HEK293 (cell line): ENCODE results near the gene CMTR2.
A peak's percentile ranks its signal among the peaks of the same experiment; 100 is the strongest.
"Not testable (repeated sequence)": the region's sequence is repeated elsewhere in the genome, so short reads cannot be mapped to it uniquely, and the experiment has no call there.

ENCODE experiments used
- CTCF ChIA-PET: fragments of 350-600 bp; formaldehyde crosslinking; extraction: SDS; loops from one replicate; lab custom pipeline; 2021; ENCODE audit warnings: antibody characterized with exemption; lab: Yijun Ruan, JAX
- POLR2A ChIA-PET: fragments of 300-600 bp; formaldehyde crosslinking; extraction: SDS; loops from one replicate; lab custom pipeline; 2020; ENCODE audit warnings: antibody characterized with exemption, inconsistent platforms; lab: Yijun Ruan, JAX
- H3K27ac ChIP-seq: fragments of 200-500 bp; sonication (Bioruptor generic); 2 replicates; pipeline ENCODE4 v1.5.1; 2014; ENCODE audit warnings: low read depth, low read length, control low read depth, inconsistent platforms; ENCODE audit errors: extremely low read depth
- H3K36me3 ChIP-seq, 2 experiments: fragments of 200-500 bp in 1 of 2; sonication (Bioruptor generic) in 1 of 2; 1 replicate in 1 of 2; 2 replicates in 1 of 2; pipeline ENCODE4 v1.5.1; 2014 to 2017; ENCODE audit warnings: inconsistent platforms in 2 of 2, low read length in 2 of 2; ENCODE audit not compliant: control insufficient read depth in 2 of 2, insufficient read depth in 1 of 2
- H3K4me1 ChIP-seq: fragments of 200-500 bp; sonication (Bioruptor generic); 2 replicates; pipeline ENCODE4 v1.5.1; 2014; ENCODE audit warnings: mild to moderate bottlenecking, low read length, inconsistent platforms; ENCODE audit not compliant: control insufficient read depth, insufficient read depth
- H3K4me3 ChIP-seq: 2 replicates; pipeline ENCODE4 v1.5.1; 2011; ENCODE audit warnings: low read depth, mild to moderate bottlenecking, control low read depth, low read length, moderate library complexity
- H3K9me3 ChIP-seq: fragments of 200-500 bp; sonication (Bioruptor generic); 2 replicates; pipeline ENCODE4 v1.5.1; 2014; ENCODE audit warnings: low read depth, low read length, inconsistent platforms; ENCODE audit not compliant: control insufficient read depth, insufficient read depth
- BCL11B ChIP-seq: fragments of 450-650 bp; formaldehyde crosslinking; IDR thresholded peaks from 2 replicates; pipeline ENCODE4 v1.5.1; 2016; ENCODE audit warnings: low read depth, missing biosample characterization, missing genetic modification characterization
- CTCF ChIP-seq: fragments of 450-650 bp; formaldehyde crosslinking; IDR thresholded peaks from 2 replicates; pipeline ENCODE4 v1.5.1; 2016; ENCODE audit warnings: missing biosample characterization, missing genetic modification characterization
- INSM2 ChIP-seq: fragments of 450-650 bp; formaldehyde crosslinking; IDR thresholded peaks from 2 replicates; pipeline ENCODE4 v1.5.1; 2016; ENCODE audit warnings: missing biosample characterization, missing genetic modification characterization
- MZF1 ChIP-seq: fragments of 450-650 bp; formaldehyde crosslinking; IDR thresholded peaks from 2 replicates; pipeline ENCODE4 v1.5.1; 2017; ENCODE audit warnings: missing biosample characterization, missing genetic modification characterization, borderline replicate concordance
- SETDB1 ChIP-seq: IDR thresholded peaks from one replicate; pipeline ENCODE4 v1.6.1; 2017; ENCODE audit warnings: mild to moderate bottlenecking, low read length, moderate library complexity, mixed read lengths; ENCODE audit not compliant: insufficient read length
- TRIM28 ChIP-seq: IDR thresholded peaks from 2 replicates; pipeline ENCODE4 v1.6.1; 2011; ENCODE audit warnings: low read length, control low read depth, borderline replicate concordance
- ZBTB1 ChIP-seq: fragments of 450-650 bp; formaldehyde crosslinking; IDR thresholded peaks from 2 replicates; pipeline ENCODE4 v1.5.1; 2016; ENCODE audit warnings: missing biosample characterization, missing genetic modification characterization
- ZBTB48 ChIP-seq: fragments of 450-650 bp; formaldehyde crosslinking; IDR thresholded peaks from 2 replicates; pipeline ENCODE4 v1.5.1; 2016; ENCODE audit warnings: missing biosample characterization, missing genetic modification characterization
- ZBTB8A ChIP-seq: fragments of 450-650 bp; formaldehyde crosslinking; IDR thresholded peaks from 2 replicates; pipeline ENCODE4 v1.5.1; 2016; ENCODE audit warnings: missing biosample characterization, missing genetic modification characterization
- ZNF341 ChIP-seq: fragments of 450-650 bp; formaldehyde crosslinking; IDR thresholded peaks from 2 replicates; pipeline ENCODE4; 2016; ENCODE audit warnings: low read depth, missing biosample characterization, missing genetic modification characterization
- ZNF513 ChIP-seq: fragments of 450-650 bp; IDR thresholded peaks from 2 replicates; pipeline ENCODE4 v1.5.1; 2018; ENCODE audit warnings: missing biosample characterization, missing genetic modification characterization
- ZNF518A ChIP-seq: fragments of 450-650 bp; formaldehyde crosslinking; conservative IDR thresholded peaks from 2 replicates; pipeline ENCODE4 v1.5.1; 2016; ENCODE audit warnings: low read depth, missing biosample characterization, missing genetic modification characterization
- ZNF654 ChIP-seq: fragments of 450-650 bp; formaldehyde crosslinking; IDR thresholded peaks from 2 replicates; pipeline ENCODE4 v1.5.1; 2016; ENCODE audit warnings: low read depth, missing biosample characterization, missing genetic modification characterization
- ZNF670 ChIP-seq: fragments of 450-650 bp; formaldehyde crosslinking; IDR thresholded peaks from 2 replicates; pipeline ENCODE4 v1.5.1; 2016; ENCODE audit warnings: missing biosample characterization, missing genetic modification characterization, low read depth
- ZNF677 ChIP-seq: fragments of 450-650 bp; IDR thresholded peaks from 2 replicates; pipeline ENCODE4 v1.5.0; 2018; ENCODE audit warnings: missing biosample characterization, mild to moderate bottlenecking, missing genetic modification characterization, moderate library complexity
- ZNF747 ChIP-seq: fragments of 450-650 bp; formaldehyde crosslinking; IDR thresholded peaks from 2 replicates; pipeline ENCODE4 v1.5.1; 2016; ENCODE audit warnings: missing biosample characterization, missing genetic modification characterization
- ZNF777 ChIP-seq: fragments of 450-650 bp; formaldehyde crosslinking; IDR thresholded peaks from 2 replicates; pipeline ENCODE4 v1.5.1; 2017; ENCODE audit warnings: missing biosample characterization, missing genetic modification characterization, borderline replicate concordance

CMTR2 gene

GRCh38 chr16:71315269-71315668 is 26.1 kb upstream of the CMTR2 start:
- Histone ChIP-seq H3K9me3 (no peaks in the 10 kb centered on the region), H3K27ac (no peak overlapping the region), H3K4me3 (no peak overlapping the region), H3K36me3 (no peaks in the 10 kb centered on the region), H3K4me1 (no peaks in the 10 kb centered on the region)
- CTCF ChIA-PET, result interaction anchor here (0.5 to 1.0 kb wide), 2 partner anchors 17 to 53 kb away, joined by 3 to 4 read pairs; no protein-coding TSS in a partner anchor
- TF ChIP-seq ZBTB1 (tag by site-specific recombination) (no peak), ZNF747 (tag by site-specific recombination) (no peak), BCL11B (tag by site-specific recombination) (no peak), ZNF777 (tag by site-specific recombination) (no peak), ZBTB8A (tag by site-specific recombination) (no peak), TRIM28 (no peak), ZNF670 (no peak), ZNF677 (tag by site-specific recombination) (no peak), INSM2 (tag by site-specific recombination) (no peak), ZNF518A (tag by site-specific recombination) (no peak), SETDB1 (no peak), ZNF513 (tag by site-specific recombination) (no peak), ZNF341 (tag by site-specific recombination) (no peak)
- POLR2A ChIA-PET, result no interaction called here

GRCh38 chr16:71313591-71313990 is 24.4 kb upstream of the CMTR2 start:
- H3K9me3 ChIP-seq, H3K36me3 ChIP-seq, H3K27ac ChIP-seq, H3K4me3 ChIP-seq, POLR2A ChIA-PET, H3K4me1 ChIP-seq, CTCF ChIA-PET: not testable (repeated sequence)

GRCh38 chr16:71311553-71312158 is 22.5 kb upstream of the CMTR2 start:
- no peaks in the 10 kb centered on the region for H3K4me1 ChIP-seq
- no peak overlapping the region for H3K27ac ChIP-seq
- no peaks in the 10 kb centered on the region for H3K9me3 ChIP-seq
- ChIA-PET POLR2A (interaction anchor here (1.5 kb wide), 1 partner anchor 23 kb away, joined by 5 read pairs; the partner anchor contains the start of gene CMTR2), CTCF (interaction anchor here (0.6 to 2.6 kb wide), 20 partner anchors 9 to 1423 kb away, joined by 3 to 15 read pairs (median 4); no protein-coding TSS in a partner anchor)
- H3K4me3 ChIP-seq, result no peak overlapping the region
- TF ChIP-seq CTCF, result peak; percentile 55
- peak; percentile 34; the same call in 1 of the 2 replicates for TF ChIP-seq ZBTB48
- TF ChIP-seq MZF1 (tag by site-specific recombination), result no peak
- TF ChIP-seq ZNF654, result peak; percentile 58
- H3K36me3 ChIP-seq, result no peaks in the 10 kb centered on the region
